Liver (tissue), 3 donors: Measurements from ENCODE around the gene PLEKHO1.
"Not testable (repeated sequence)": the region's sequence is repeated elsewhere in the genome, so short reads cannot be mapped to it uniquely, and the experiment has no call there.

Source experiments
- EGR1 ChIP-seq, 2 donors: IDR thresholded peaks; 2 replicates each; pipeline ENCODE4 v1.6.1; 2016 to 2018; ENCODE audit warnings: antibody characterized with exemption in 2 of 2, low read depth in 2 of 2
- GABPA ChIP-seq, 2 donors: IDR thresholded peaks in 1 of 2; conservative IDR thresholded peaks in 1 of 2; 2 replicates each; pipeline ENCODE4 v1.6.1; 2016; ENCODE audit warnings: antibody characterized with exemption in 2 of 2, mild to moderate bottlenecking in 1 of 2, moderate library complexity in 1 of 2
- HNF4A ChIP-seq, 2 donors: conservative IDR thresholded peaks; 2 replicates each; pipeline ENCODE4 v1.6.1; 2016; ENCODE audit warnings: antibody characterized with exemption in 2 of 2, mild to moderate bottlenecking in 2 of 2
- HNF4G ChIP-seq: IDR thresholded peaks from 2 replicates; pipeline ENCODE4 v1.6.1; 2016; ENCODE audit warnings: antibody characterized with exemption
- JUND ChIP-seq, 2 donors: IDR thresholded peaks; 2 replicates each; pipeline ENCODE4 v1.6.1; 2016; ENCODE audit warnings: antibody characterized with exemption in 2 of 2
- RAD21 ChIP-seq, 2 donors: IDR thresholded peaks; 2 replicates each; pipeline ENCODE4 v1.6.1; 2016; ENCODE audit warnings: antibody characterized with exemption in 2 of 2, mild to moderate bottlenecking in 2 of 2
- SP1 ChIP-seq: IDR thresholded peaks from 2 replicates; pipeline ENCODE4 v1.6.1; 2018; ENCODE audit warnings: antibody characterized with exemption, mild to moderate bottlenecking
- TAF1 ChIP-seq: conservative IDR thresholded peaks from 2 replicates; pipeline ENCODE4 v1.6.1; 2016; ENCODE audit warnings: antibody characterized with exemption, mild to moderate bottlenecking
- YY1 ChIP-seq: IDR thresholded peaks from 2 replicates; pipeline ENCODE4 v1.6.1; 2016; ENCODE audit warnings: antibody characterized with exemption, mild to moderate bottlenecking
- TF ChIP-seq, protein P1 (sequence below): fragments of 150-350 bp; IDR thresholded peaks from 2 replicates; pipeline ENCODE4 v1.5.1; 2017; ENCODE audit warnings: improper control_type of control experiment, low read depth, low read length; ENCODE audit not compliant: missing input control
- TF ChIP-seq, protein P2 (sequence below): IDR thresholded peaks from 2 replicates; pipeline ENCODE4 v1.6.1; 2016; ENCODE audit warnings: antibody characterized with exemption, mild to moderate bottlenecking
- TF ChIP-seq, protein P3 (sequence below): IDR thresholded peaks from 2 replicates; pipeline ENCODE4 v1.6.1; 2016; ENCODE audit warnings: antibody characterized with exemption
- TF ChIP-seq, protein P4 (sequence below): IDR thresholded peaks from 2 replicates; pipeline ENCODE4 v1.6.1; 2016; ENCODE audit warnings: antibody characterized with exemption
- donor health status: healthy.
- donor health status: healthy.

DNA sequence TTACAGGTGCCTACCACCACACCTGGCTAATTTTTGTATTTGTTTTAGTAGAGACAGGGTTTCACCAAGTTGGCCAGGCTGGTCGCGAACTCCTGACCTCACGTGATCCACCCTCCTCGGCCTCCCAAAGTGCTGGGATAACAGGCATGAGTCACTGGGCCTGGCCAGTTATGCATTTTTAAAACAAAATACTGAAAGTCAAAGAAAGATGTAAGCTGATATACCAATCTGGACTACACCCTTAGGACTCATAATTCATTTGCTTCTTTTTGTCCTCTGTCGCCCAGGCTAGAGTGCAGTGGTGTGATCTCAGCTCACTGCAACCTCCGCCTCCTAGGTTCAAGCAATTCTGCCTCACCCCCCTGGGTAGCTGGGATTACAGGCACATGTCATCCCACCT, 14.3 kb upstream of the PLEKHO1 start:
- TF ChIP-seq, protein P1, sequence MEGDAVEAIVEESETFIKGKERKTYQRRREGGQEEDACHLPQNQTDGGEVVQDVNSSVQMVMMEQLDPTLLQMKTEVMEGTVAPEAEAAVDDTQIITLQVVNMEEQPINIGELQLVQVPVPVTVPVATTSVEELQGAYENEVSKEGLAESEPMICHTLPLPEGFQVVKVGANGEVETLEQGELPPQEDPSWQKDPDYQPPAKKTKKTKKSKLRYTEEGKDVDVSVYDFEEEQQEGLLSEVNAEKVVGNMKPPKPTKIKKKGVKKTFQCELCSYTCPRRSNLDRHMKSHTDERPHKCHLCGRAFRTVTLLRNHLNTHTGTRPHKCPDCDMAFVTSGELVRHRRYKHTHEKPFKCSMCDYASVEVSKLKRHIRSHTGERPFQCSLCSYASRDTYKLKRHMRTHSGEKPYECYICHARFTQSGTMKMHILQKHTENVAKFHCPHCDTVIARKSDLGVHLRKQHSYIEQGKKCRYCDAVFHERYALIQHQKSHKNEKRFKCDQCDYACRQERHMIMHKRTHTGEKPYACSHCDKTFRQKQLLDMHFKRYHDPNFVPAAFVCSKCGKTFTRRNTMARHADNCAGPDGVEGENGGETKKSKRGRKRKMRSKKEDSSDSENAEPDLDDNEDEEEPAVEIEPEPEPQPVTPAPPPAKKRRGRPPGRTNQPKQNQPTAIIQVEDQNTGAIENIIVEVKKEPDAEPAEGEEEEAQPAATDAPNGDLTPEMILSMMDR = not testable (repeated sequence)
- not testable (repeated sequence) for TF ChIP-seq GABPA (IDR thresholded peaks at IDR 0.05 in 1 of 2, conservative IDR thresholded peaks at IDR 0.05 in 1 of 2); YY1; EGR1 (IDR thresholded peaks at IDR 0.05; ENCODE audit: low read depth in 2 of 2); JUND (IDR thresholded peaks at IDR 0.05); RAD21 (IDR thresholded peaks at IDR 0.05); TAF1; SP1; HNF4A (conservative IDR thresholded peaks at IDR 0.05); HNF4G
- TF ChIP-seq, protein P2, sequence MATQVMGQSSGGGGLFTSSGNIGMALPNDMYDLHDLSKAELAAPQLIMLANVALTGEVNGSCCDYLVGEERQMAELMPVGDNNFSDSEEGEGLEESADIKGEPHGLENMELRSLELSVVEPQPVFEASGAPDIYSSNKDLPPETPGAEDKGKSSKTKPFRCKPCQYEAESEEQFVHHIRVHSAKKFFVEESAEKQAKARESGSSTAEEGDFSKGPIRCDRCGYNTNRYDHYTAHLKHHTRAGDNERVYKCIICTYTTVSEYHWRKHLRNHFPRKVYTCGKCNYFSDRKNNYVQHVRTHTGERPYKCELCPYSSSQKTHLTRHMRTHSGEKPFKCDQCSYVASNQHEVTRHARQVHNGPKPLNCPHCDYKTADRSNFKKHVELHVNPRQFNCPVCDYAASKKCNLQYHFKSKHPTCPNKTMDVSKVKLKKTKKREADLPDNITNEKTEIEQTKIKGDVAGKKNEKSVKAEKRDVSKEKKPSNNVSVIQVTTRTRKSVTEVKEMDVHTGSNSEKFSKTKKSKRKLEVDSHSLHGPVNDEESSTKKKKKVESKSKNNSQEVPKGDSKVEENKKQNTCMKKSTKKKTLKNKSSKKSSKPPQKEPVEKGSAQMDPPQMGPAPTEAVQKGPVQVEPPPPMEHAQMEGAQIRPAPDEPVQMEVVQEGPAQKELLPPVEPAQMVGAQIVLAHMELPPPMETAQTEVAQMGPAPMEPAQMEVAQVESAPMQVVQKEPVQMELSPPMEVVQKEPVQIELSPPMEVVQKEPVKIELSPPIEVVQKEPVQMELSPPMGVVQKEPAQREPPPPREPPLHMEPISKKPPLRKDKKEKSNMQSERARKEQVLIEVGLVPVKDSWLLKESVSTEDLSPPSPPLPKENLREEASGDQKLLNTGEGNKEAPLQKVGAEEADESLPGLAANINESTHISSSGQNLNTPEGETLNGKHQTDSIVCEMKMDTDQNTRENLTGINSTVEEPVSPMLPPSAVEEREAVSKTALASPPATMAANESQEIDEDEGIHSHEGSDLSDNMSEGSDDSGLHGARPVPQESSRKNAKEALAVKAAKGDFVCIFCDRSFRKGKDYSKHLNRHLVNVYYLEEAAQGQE = not testable (repeated sequence)
- TF ChIP-seq, protein P3, sequence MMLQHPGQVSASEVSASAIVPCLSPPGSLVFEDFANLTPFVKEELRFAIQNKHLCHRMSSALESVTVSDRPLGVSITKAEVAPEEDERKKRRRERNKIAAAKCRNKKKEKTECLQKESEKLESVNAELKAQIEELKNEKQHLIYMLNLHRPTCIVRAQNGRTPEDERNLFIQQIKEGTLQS = not testable (repeated sequence)
- TF ChIP-seq, protein P4, sequence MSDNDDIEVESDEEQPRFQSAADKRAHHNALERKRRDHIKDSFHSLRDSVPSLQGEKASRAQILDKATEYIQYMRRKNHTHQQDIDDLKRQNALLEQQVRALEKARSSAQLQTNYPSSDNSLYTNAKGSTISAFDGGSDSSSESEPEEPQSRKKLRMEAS = not testable (repeated sequence)
